ENCODE results near the gene COL10A1. TPM values are rescaled to one million over a fixed set of nuclear protein-coding genes. Genes with fewer than 3 reads are reported as not detected.

The COL10A1 gene
- total RNA-seq, 4 donors from 2014 or later = not detected

DNA sequence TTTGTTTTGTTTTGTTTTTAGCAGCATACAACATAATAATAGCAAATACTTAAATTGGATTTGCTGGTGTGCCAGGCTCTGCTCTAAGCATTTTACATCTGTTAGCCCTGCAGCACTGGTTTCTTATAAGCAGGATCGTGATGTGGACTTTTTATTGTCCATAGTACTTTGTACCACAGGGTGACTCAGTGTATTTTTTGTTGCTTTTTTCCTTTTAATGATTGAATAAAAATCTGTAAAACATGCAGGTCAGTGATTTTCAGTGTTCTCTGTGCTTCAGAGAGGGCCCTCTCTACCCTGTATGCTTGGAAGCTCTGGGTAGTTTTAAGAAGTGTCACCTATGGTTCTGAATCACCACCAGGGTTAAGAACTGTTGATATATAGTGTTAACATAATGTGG lies 21.3 kb downstream of the COL10A1 start:
- WGBS, 2 donors = 63 to 86% methylated on average over 1 of the region's 1 CpG
- Histone ChIP-seq H3K36me3 (peaks cover 0 to 31% (median 0%) of the 10 kb centered on the region in 3 donors), H3K4me3 (no peak overlapping the region), H3K9me3 (no peaks in the 10 kb centered on the region), H3K27ac (no peak overlapping the region), H3K4me1 (peaks cover 7 to 57% (median 17%) of the 10 kb centered on the region in 3 donors), H3K27me3 (no peaks in the 10 kb centered on the region)
- intact Hi-C loops (cut with DNase I) = loop anchor here (5.0 kb wide), 1 partner anchor 92 kb away; no protein-coding TSS in a partner anchor
- no peak for TF ChIP-seq POLR2A (IDR thresholded peaks at IDR 0.05)
- TF ChIP-seq, protein P1, sequence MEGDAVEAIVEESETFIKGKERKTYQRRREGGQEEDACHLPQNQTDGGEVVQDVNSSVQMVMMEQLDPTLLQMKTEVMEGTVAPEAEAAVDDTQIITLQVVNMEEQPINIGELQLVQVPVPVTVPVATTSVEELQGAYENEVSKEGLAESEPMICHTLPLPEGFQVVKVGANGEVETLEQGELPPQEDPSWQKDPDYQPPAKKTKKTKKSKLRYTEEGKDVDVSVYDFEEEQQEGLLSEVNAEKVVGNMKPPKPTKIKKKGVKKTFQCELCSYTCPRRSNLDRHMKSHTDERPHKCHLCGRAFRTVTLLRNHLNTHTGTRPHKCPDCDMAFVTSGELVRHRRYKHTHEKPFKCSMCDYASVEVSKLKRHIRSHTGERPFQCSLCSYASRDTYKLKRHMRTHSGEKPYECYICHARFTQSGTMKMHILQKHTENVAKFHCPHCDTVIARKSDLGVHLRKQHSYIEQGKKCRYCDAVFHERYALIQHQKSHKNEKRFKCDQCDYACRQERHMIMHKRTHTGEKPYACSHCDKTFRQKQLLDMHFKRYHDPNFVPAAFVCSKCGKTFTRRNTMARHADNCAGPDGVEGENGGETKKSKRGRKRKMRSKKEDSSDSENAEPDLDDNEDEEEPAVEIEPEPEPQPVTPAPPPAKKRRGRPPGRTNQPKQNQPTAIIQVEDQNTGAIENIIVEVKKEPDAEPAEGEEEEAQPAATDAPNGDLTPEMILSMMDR (IDR thresholded peaks at IDR 0.05) = no peak
- DNase-seq = no peak

DNA sequence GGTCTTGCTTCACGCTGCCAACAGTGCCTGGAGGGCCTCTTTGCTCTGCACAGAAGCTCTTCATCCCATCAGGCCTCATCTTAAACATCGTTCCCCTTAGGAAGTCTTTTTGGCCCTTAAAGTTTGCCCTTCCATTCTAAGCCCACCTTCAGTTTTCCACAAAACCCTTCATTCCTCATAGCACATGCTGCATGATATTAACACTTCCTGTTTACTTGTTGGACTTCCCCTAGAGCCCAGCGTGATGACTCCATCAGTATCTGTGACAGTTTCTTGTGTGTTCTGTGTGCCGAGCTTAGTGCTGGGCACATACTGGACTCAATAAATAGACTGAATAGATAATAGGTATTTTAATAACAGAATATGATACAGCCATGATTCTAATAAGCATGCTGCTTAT lies 23.1 kb downstream of the COL10A1 start:
- intact Hi-C loops (cut with DNase I) = loop anchor here (5.0 kb wide), 1 partner anchor 91 kb away; no protein-coding TSS in a partner anchor
- WGBS, 2 donors = 75 to 78% methylated on average over 4 of the region's 4 CpGs
- Histone ChIP-seq H3K36me3 (peaks cover 0 to 14% (median 0%) of the 10 kb centered on the region in 3 donors), H3K27me3 (no peaks in the 10 kb centered on the region), H3K4me1 (peaks cover 7 to 65% (median 17%) of the 10 kb centered on the region in 3 donors), H3K9me3 (no peaks in the 10 kb centered on the region), H3K27ac (no peak overlapping the region), H3K4me3 (no peak overlapping the region)
- no peak for DNase-seq
- TF ChIP-seq, protein P1 (IDR thresholded peaks at IDR 0.05) = no peak
- TF ChIP-seq POLR2A (IDR thresholded peaks at IDR 0.05) = no peak

GRCh38 chr6:116101790-116102189 lies 24.1 kb downstream of the COL10A1 start:
- peak overlapping the region; percentile 93 to 98 (median 96) for H3K27ac ChIP-seq
- WGBS, 2 donors = 41 to 61% methylated on average over 2 of the region's 2 CpGs
- H3K36me3 ChIP-seq = peaks cover 0 to 5% (median 0%) of the 10 kb centered on the region in 3 donors
- peak overlapping the region; percentile 77 to 91 (median 86) for H3K4me3 ChIP-seq
- H3K27me3 ChIP-seq = no peaks in the 10 kb centered on the region
- no peak for TF ChIP-seq POLR2A (IDR thresholded peaks at IDR 0.05)
- TF ChIP-seq, protein P1 (IDR thresholded peaks at IDR 0.05) = no peak
- H3K4me1 ChIP-seq = peaks cover 7 to 63% (median 17%) of the 10 kb centered on the region in 3 donors
- no peaks in the 10 kb centered on the region for H3K9me3 ChIP-seq
- intact Hi-C loops (cut with DNase I) = loop anchor here (5.0 kb wide), 1 partner anchor 89 kb away; no protein-coding TSS in a partner anchor
- DNase-seq = no peak

- intact Hi-C loops (cut with DNase I) = loop anchor here (5.0 kb wide), 1 partner anchor 89 kb away; no protein-coding TSS in a partner anchor
- Histone ChIP-seq H3K36me3 (peaks cover 0 to 4% (median 0%) of the 10 kb centered on the region in 3 donors), H3K9me3 (peaks cover 0 to 3% (median 2%) of the 10 kb centered on the region in 3 donors)
Observed at GRCh38 chr6:116101302-116101718, 24.6 kb downstream of the COL10A1 start.

More at GRCh38 chr6:116101302-116101718, 24.6 kb downstream of the COL10A1 start:
- H3K4me3 ChIP-seq = peak overlapping the region; percentile 77 to 91 (median 86)
- H3K4me1 ChIP-seq = peaks cover 7 to 58% (median 17%) of the 10 kb centered on the region in 3 donors
- peak overlapping the region; percentile 93 to 98 (median 96) for H3K27ac ChIP-seq
- no peak for DNase-seq
- no peak for TF ChIP-seq POLR2A (IDR thresholded peaks at IDR 0.05)
- TF ChIP-seq, protein P1 (IDR thresholded peaks at IDR 0.05) = no peak
- WGBS, 2 donors = 1% methylated on average over 11 to 12 of the region's 12 CpGs
- no peaks in the 10 kb centered on the region for H3K27me3 ChIP-seq

Measured in esophagus squamous epithelium (tissue), 5 donors.